ENCODE data around the gene UBXN1. TPM values are rescaled to one million over a fixed set of nuclear protein-coding genes. Genes with fewer than 3 reads are reported as not detected.

UBXN1 gene
- total RNA-seq, 2 experiments from 2014 or later, result 196 to 222 TPM

DNA sequence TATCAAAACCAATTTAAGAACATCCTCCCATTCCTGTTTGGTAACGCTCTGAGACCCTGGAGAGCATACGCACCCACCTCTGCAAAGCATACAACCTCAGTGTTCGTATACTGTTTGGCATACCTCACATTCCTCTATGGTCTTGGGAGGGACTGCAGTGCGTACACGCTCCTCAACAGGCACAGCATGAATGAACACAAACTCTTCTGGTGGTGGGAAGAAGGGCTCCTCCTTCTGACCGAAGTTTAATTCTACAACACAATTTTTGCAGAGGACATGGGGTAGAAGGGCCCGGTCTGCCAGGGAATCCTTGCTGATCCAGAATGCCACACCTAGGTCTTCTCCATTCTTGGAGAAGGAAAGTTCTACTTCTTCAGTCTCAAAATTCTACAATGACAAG, 43.1 kb upstream of the UBXN1 start:
- no peak overlapping the region for H3K4me3 ChIP-seq (ENCODE audit: low read length)
- ChIA-PET POLR2A (no interaction called here), CTCF (no interaction called here)
- no peak for ATAC-seq (ENCODE audit: poor library complexity)
- peaks cover 35% of the 10 kb centered on the region for H3K4me1 ChIP-seq (ENCODE audit: insufficient read depth, low read length)
- Mint-ChIP-seq H3K36me3 (ENCODE audit: low read depth) (peaks cover 93% of the 10 kb centered on the region), H3K9me3 (no peaks in the 10 kb centered on the region), H3K27ac (peak overlapping the region; percentile 30), H3K27me3 (no peaks in the 10 kb centered on the region), H3K4me1 (ENCODE audit: low read depth) (peaks cover 80% of the 10 kb centered on the region), H3K4me3 (no peak overlapping the region)
- no peaks in the 10 kb centered on the region for H3K27me3 ChIP-seq (ENCODE audit: control insufficient read depth in 1 of 2, insufficient read depth in 2 of 2, low read length in 2 of 2)
- no peak overlapping the region for H3K27ac ChIP-seq (ENCODE audit: low read depth in 1 of 2, low read length in 2 of 2)
- peaks cover 77% of the 10 kb centered on the region for H3K36me3 ChIP-seq (ENCODE audit: insufficient read depth, low read length)
- intact Hi-C loops (cut with DNase I, micrococcal nuclease), result no loop called here
- no peak for DNase-seq
- TF ChIP-seq, protein P1, sequence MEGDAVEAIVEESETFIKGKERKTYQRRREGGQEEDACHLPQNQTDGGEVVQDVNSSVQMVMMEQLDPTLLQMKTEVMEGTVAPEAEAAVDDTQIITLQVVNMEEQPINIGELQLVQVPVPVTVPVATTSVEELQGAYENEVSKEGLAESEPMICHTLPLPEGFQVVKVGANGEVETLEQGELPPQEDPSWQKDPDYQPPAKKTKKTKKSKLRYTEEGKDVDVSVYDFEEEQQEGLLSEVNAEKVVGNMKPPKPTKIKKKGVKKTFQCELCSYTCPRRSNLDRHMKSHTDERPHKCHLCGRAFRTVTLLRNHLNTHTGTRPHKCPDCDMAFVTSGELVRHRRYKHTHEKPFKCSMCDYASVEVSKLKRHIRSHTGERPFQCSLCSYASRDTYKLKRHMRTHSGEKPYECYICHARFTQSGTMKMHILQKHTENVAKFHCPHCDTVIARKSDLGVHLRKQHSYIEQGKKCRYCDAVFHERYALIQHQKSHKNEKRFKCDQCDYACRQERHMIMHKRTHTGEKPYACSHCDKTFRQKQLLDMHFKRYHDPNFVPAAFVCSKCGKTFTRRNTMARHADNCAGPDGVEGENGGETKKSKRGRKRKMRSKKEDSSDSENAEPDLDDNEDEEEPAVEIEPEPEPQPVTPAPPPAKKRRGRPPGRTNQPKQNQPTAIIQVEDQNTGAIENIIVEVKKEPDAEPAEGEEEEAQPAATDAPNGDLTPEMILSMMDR (IDR thresholded peaks at IDR 0.05), result no peak
- H3K9me3 ChIP-seq (ENCODE audit: control insufficient read depth in 1 of 2, insufficient read depth in 1 of 2, low read length in 2 of 2), result no peaks in the 10 kb centered on the region

DNA sequence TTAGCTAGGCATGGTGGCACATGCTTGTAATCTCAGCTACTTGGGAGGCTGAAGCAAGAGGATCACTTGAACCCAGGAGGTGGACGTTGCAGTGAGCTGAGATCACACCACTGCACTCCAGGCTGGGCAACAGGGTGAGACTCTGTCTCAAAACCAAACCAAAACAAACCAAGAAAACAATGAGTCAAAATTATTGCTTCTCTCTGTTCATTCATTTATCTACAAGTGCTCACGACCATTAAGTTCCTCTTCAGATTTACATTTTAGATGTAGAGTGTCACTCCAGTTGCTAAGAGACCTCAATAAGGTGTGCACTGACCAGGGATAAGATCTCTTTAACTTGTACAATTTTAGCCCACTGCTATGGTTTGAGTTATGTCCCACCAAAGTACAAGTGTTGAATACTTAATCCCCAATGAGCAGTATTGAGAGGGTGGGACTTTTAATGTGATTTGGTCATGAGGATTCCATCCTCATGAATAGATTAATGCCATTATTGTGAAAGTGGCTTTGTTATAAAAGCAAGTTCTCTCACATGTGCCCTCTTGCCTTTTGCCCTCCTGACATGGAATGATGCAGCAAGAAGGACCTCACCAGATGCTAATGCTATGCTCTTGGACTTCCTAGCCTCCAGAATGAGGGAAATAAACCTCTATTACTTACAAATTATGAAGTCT, 40.6 kb upstream of the UBXN1 start:
- peaks cover 100% of the 10 kb centered on the region for H3K36me3 Mint-ChIP-seq (ENCODE audit: low read depth)
- peaks cover 74% of the 10 kb centered on the region for H3K4me1 Mint-ChIP-seq (ENCODE audit: low read depth)
- intact Hi-C loops (cut with DNase I, micrococcal nuclease), result no loop called here
- no peaks in the 10 kb centered on the region for H3K9me3 Mint-ChIP-seq
- H3K27me3 ChIP-seq (ENCODE audit: control insufficient read depth in 1 of 2, insufficient read depth in 2 of 2, low read length in 2 of 2), result no peaks in the 10 kb centered on the region
- H3K9me3 ChIP-seq (ENCODE audit: control insufficient read depth in 1 of 2, insufficient read depth in 1 of 2, low read length in 2 of 2), result no peaks in the 10 kb centered on the region
- H3K4me3 Mint-ChIP-seq, result peak overlapping the region; percentile 8
- ATAC-seq (ENCODE audit: poor library complexity) (no peak), DNase-seq (no peak)
- H3K27ac ChIP-seq (ENCODE audit: low read depth in 1 of 2, low read length in 2 of 2), result no peak overlapping the region
- TF ChIP-seq, protein P1 (IDR thresholded peaks at IDR 0.05), result no peak
- POLR2A ChIA-PET, result interaction anchor here (0.7 to 1.3 kb wide), 2 partner anchors 8 to 52 kb away, joined by 3 read pairs; partner anchors contain the start of genes HNRNPUL2 and TAF6L
- H3K4me1 ChIP-seq (ENCODE audit: insufficient read depth, low read length), result peaks cover 28% of the 10 kb centered on the region
- H3K36me3 ChIP-seq (ENCODE audit: insufficient read depth, low read length), result peaks cover 99% of the 10 kb centered on the region
- H3K4me3 ChIP-seq (ENCODE audit: low read length), result no peak overlapping the region
- H3K27me3 Mint-ChIP-seq, result no peaks in the 10 kb centered on the region
- CTCF ChIA-PET, result no interaction called here
- no peak overlapping the region for H3K27ac Mint-ChIP-seq

DNA sequence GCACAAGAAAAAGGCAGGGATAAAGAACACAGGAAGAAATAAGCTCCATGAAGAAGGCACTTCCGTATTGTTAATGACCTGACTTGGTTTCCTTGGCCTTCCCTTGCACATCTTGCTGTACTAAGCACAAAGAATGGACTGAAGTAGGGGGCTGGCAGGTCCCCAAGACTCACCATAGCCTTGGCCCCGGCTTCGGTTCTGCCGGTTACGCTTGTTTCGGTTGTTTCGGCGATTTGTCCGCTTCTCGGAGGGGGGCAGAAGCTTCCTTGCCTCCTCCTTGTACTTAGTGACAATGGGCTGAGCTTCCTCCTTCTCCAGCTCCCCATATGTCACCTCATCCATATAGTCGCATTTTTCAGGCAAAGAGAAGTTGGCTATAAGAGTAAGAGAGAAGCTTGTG, 37.9 kb upstream of the UBXN1 start:
- no peaks in the 10 kb centered on the region for H3K9me3 ChIP-seq (ENCODE audit: control insufficient read depth in 1 of 2, insufficient read depth in 1 of 2, low read length in 2 of 2)
- ATAC-seq (ENCODE audit: poor library complexity) (no peak), DNase-seq (no peak)
- TF ChIP-seq, protein P1 (IDR thresholded peaks at IDR 0.05), result no peak
- peaks cover 26% of the 10 kb centered on the region for H3K4me1 ChIP-seq (ENCODE audit: insufficient read depth, low read length)
- POLR2A ChIA-PET, result interaction anchor here (1.6 to 2.8 kb wide), 3 partner anchors 9 to 139 kb away, joined by 6 read pairs; partner anchors contain the start of genes C11orf98 and CSKMT
- no peaks in the 10 kb centered on the region for H3K27me3 ChIP-seq (ENCODE audit: control insufficient read depth in 1 of 2, insufficient read depth in 2 of 2, low read length in 2 of 2)
- H3K4me3 ChIP-seq (ENCODE audit: low read length), result no peak overlapping the region
- H3K36me3 Mint-ChIP-seq (ENCODE audit: low read depth), result peaks cover 99% of the 10 kb centered on the region
- CTCF ChIA-PET, result interaction anchor here (1.7 kb wide), 1 partner anchor 70 kb away, joined by 4 read pairs; no protein-coding TSS in a partner anchor
- intact Hi-C loops (cut with DNase I, micrococcal nuclease), result no loop called here
- H3K4me1 Mint-ChIP-seq (ENCODE audit: low read depth), result peaks cover 63% of the 10 kb centered on the region
- H3K4me3 Mint-ChIP-seq, result no peak overlapping the region
- H3K27ac ChIP-seq (ENCODE audit: low read depth in 1 of 2, low read length in 2 of 2), result no peak overlapping the region
- peak overlapping the region; percentile 7 for H3K27ac Mint-ChIP-seq
- H3K27me3 Mint-ChIP-seq, result no peaks in the 10 kb centered on the region
- H3K9me3 Mint-ChIP-seq, result no peaks in the 10 kb centered on the region
- peaks cover 97% of the 10 kb centered on the region for H3K36me3 ChIP-seq (ENCODE audit: insufficient read depth, low read length)
